Activated T-helper 1 cell treated with anti-CD3 and anti-CD28 coated beads, Interleukin-2, amount 50 U/mL, for 16 hours (primary cell): ENCODE results near the gene FAM53B.

Source experiments
- DNase-seq, 2 donors: peaks; one replicate each; pipeline ENCODE4 v3.0.0-alpha.2; 2020; ENCODE audit warnings: low read depth in 1 of 2, low spot score in 1 of 2

The FAM53B gene

GRCh38 chr10:124648738-124649137 lies 95.4 kb downstream of the FAM53B start:
- DNase-seq, result peak in 1 of 2 donors; percentile 29

- no peak for DNase-seq
Measured at GRCh38 chr10:124648131-124648475, 96.1 kb downstream of the FAM53B start.

- DNase-seq, result peak; percentile 46 to 64
Measured at GRCh38 chr10:124647421-124648130, 96.6 kb downstream of the FAM53B start.

- DNase-seq, result no peak
Measured at GRCh38 chr10:124646483-124647352, 97.5 kb downstream of the FAM53B start.

GRCh38 chr10:124645467-124646095 lies 98.6 kb downstream of the FAM53B start:
- DNase-seq, result no peak

- no peak for DNase-seq
Measured at GRCh38 chr10:124644771-124645415, 99.3 kb downstream of the FAM53B start.

GRCh38 chr10:124644236-124644635 lies 99.9 kb downstream of the FAM53B start:
- no peak for DNase-seq

GRCh38 chr10:124643330-124644009 lies 100.7 kb downstream of the FAM53B start:
- DNase-seq, result no peak

- no peak for DNase-seq
Measured at GRCh38 chr10:124642088-124642710, 102.0 kb downstream of the FAM53B start.

- no peak for DNase-seq
Measured at GRCh38 chr10:124641282-124642087, 102.7 kb downstream of the FAM53B start.

- no peak for DNase-seq
Measured at GRCh38 chr10:124640538-124641231, 103.5 kb downstream of the FAM53B start.

GRCh38 chr10:124640056-124640455 lies 104.1 kb downstream of the FAM53B start:
- no peak for DNase-seq

- no peak for DNase-seq
Measured at GRCh38 chr10:124639646-124640045, 104.5 kb downstream of the FAM53B start.

GRCh38 chr10:124639206-124639605 lies 105.0 kb downstream of the FAM53B start:
- DNase-seq, result no peak

GRCh38 chr10:124637746-124638145 lies 106.4 kb downstream of the FAM53B start:
- no peak for DNase-seq

GRCh38 chr10:124637091-124637700 lies 107.0 kb downstream of the FAM53B start:
- DNase-seq, result no peak

GRCh38 chr10:124636271-124636995 lies 107.7 kb downstream of the FAM53B start:
- no peak for DNase-seq

GRCh38 chr10:124632566-124632965 lies 111.6 kb downstream of the FAM53B start:
- DNase-seq, result no peak
